GM12878 (cell line): ENCODE measurements around the gene LTV1. TPM values are rescaled to one million over a fixed set of nuclear protein-coding genes. Genes with fewer than 3 reads are reported as not detected.

Experiments
- ATAC-seq: fragments of 200-7000 bp; cut with Tn5 transposase; 3 replicates; pipeline ENCODE4 v1.9.1; 2020; ENCODE audit warnings: mild to moderate bottlenecking, moderate library complexity
- BruUV-seq: library from RNA; stranded (reverse); fragments of 400-500 nt; replicated peaks from 2 replicates; lab custom pipeline; 2021; lab: Mats Ljungman, UMichigan
- CTCF ChIA-PET: fragments of 300-600 bp; sonication (Branson Sonifier 250); formaldehyde crosslinking; extraction: SDS; loops from one replicate; lab custom pipeline; 2021; ENCODE audit warnings: inconsistent platforms; lab: Yijun Ruan, JAX
- POLR2A ChIA-PET: fragments of 350-600 bp; formaldehyde crosslinking; extraction: SDS; loops from one replicate; lab custom pipeline; 2021; ENCODE audit warnings: inconsistent platforms; lab: Charles Lee
- RAD21 ChIA-PET: fragments of 300-600 bp; sonication (Branson Sonifier 250); formaldehyde crosslinking; loops from one replicate; lab custom pipeline; 2023; ENCODE audit warnings: antibody characterized with exemption; ENCODE audit not compliant: unreplicated experiment; lab: Charles Lee
- SMC1A ChIA-PET: fragments of 300-600 bp; sonication (Branson Sonifier 250); formaldehyde crosslinking; loops from one replicate; lab custom pipeline; 2023; ENCODE audit not compliant: unreplicated experiment, uncharacterized antibody; lab: Charles Lee
- DNase-seq: peaks from one replicate; pipeline ENCODE4 v3.0.0-alpha.2; 2011; ENCODE audit warnings: low read depth, low spot score
- FAIRE-seq: peaks from 3 replicates; lab custom pipeline; 2011; peaks lifted over from hg19 to GRCh38; lab: Jason Lieb, UNC
- H2AFZ ChIP-seq: 2 replicates; pipeline ENCODE4 v1.6.0; 2011; ENCODE audit warnings: low read depth, low read length, control low read depth; ENCODE audit not compliant: control insufficient read depth
- H3K27ac ChIP-seq: 2 replicates; pipeline ENCODE4 v1.5.1; 2011; ENCODE audit warnings: control low read depth; ENCODE audit not compliant: control insufficient read depth, insufficient read depth
- H3K27me3 ChIP-seq, 2 experiments: replicated peaks in 1 of 2; 2 replicates each; pipeline versions ENCODE4 v1.6.0 to v1.6.1; 2011; ENCODE audit warnings: low read length in 1 of 2; ENCODE audit not compliant: control insufficient read depth in 2 of 2, insufficient read depth in 2 of 2
- H3K36me3 ChIP-seq, 2 experiments: 2 replicates each; pipeline ENCODE4 v1.5.1; 2011; ENCODE audit warnings: low read length in 1 of 2; ENCODE audit not compliant: control insufficient read depth in 2 of 2, insufficient read depth in 2 of 2
- H3K4me1 ChIP-seq: 2 replicates; pipeline ENCODE4 v1.6.1; 2011; ENCODE audit warnings: mild to moderate bottlenecking, low read length, moderate library complexity, mixed read lengths; ENCODE audit not compliant: control insufficient read depth, insufficient read depth
- H3K4me2 ChIP-seq: 2 replicates; pipeline ENCODE4 v1.6.0; 2011; ENCODE audit warnings: control low read depth; ENCODE audit not compliant: control insufficient read depth, insufficient read depth
- H3K4me3 ChIP-seq: fragments of 200-600 bp; sonication (generic); 2 replicates; pipeline ENCODE4 v1.5.1; 2016
- H3K79me2 ChIP-seq: 2 replicates; pipeline ENCODE4 v1.6.0; 2011; ENCODE audit warnings: low read length; ENCODE audit not compliant: control insufficient read depth, insufficient read depth
- H3K9ac ChIP-seq: 2 replicates; pipeline ENCODE4 v1.8.0; 2011; ENCODE audit warnings: low read length, control low read depth, mixed read lengths; ENCODE audit not compliant: control insufficient read depth, insufficient read depth
- H3K9me3 ChIP-seq: replicated peaks from 3 replicates; pipeline ENCODE4 v1.5.1; 2011; ENCODE audit warnings: mild to moderate bottlenecking, low read length; ENCODE audit not compliant: control insufficient read depth, insufficient read depth
- H4K20me1 ChIP-seq: 2 replicates; pipeline ENCODE4 v1.6.0; 2011; ENCODE audit not compliant: control insufficient read depth, insufficient read depth
- BCL3 ChIP-seq: IDR thresholded peaks from 2 replicates; pipeline ENCODE4 v1.6.1; 2011; ENCODE audit warnings: borderline replicate concordance, low read depth, mild to moderate bottlenecking, moderate library complexity, low read length; ENCODE audit not compliant: insufficient read depth, poor library complexity, severe bottlenecking
- BRCA1 ChIP-seq: IDR thresholded peaks from 2 replicates; pipeline ENCODE4 v1.6.1; 2011; ENCODE audit warnings: low read depth, low read length, improper control_type of control experiment
- CEBPZ ChIP-seq: fragments of 150-350 bp; IDR thresholded peaks from 2 replicates; pipeline ENCODE4 v1.6.1; 2016; ENCODE audit warnings: low read depth, low read length
- CTCF ChIP-seq, 3 experiments: IDR thresholded peaks in 2 of 3; conservative IDR thresholded peaks in 1 of 3; 2 replicates each; pipeline ENCODE4 v1.5.1; 2011; ENCODE audit warnings: low read depth in 3 of 3, low read length in 3 of 3, mild to moderate bottlenecking in 3 of 3, control low read depth in 2 of 3, moderate library complexity in 2 of 3, inconsistent platforms in 1 of 3, mixed read lengths in 1 of 3; ENCODE audit not compliant: control insufficient read depth in 2 of 3, insufficient read depth in 1 of 3; ENCODE audit errors: extremely low read depth in 1 of 3
- MLLT1 ChIP-seq: fragments of 450-650 bp; IDR thresholded peaks from 2 replicates; pipeline ENCODE4 v1.6.1; 2016; ENCODE audit warnings: mild to moderate bottlenecking
- NBN ChIP-seq: fragments of 450-650 bp; IDR thresholded peaks from 2 replicates; pipeline ENCODE4 v1.6.1; 2016
- NFYA ChIP-seq: IDR thresholded peaks from 2 replicates; pipeline ENCODE4 v1.6.1; 2011; ENCODE audit warnings: low read depth, mild to moderate bottlenecking, low read length, improper control_type of control experiment, borderline replicate concordance
- NRF1 ChIP-seq: conservative IDR thresholded peaks from 2 replicates; pipeline ENCODE4 v1.6.1; 2011; ENCODE audit warnings: mild to moderate bottlenecking, low read depth, low read length, improper control_type of control experiment
- POLR2AphosphoS5 ChIP-seq: IDR thresholded peaks from 2 replicates; pipeline ENCODE4 v1.6.1; 2011; ENCODE audit warnings: mild to moderate bottlenecking, low read length, inconsistent platforms
- RCOR1 ChIP-seq: conservative IDR thresholded peaks from 2 replicates; pipeline ENCODE4 v1.6.1; 2012; ENCODE audit warnings: low read depth, low read length, improper control_type of control experiment
- RUNX3 ChIP-seq: IDR thresholded peaks from 2 replicates; pipeline ENCODE4 v1.6.1; 2012; ENCODE audit warnings: low read length, inconsistent platforms
- SMARCA5 ChIP-seq: fragments of 450-650 bp; IDR thresholded peaks from 2 replicates; pipeline ENCODE4 v1.6.1; 2017; ENCODE audit warnings: mild to moderate bottlenecking
- USF1 ChIP-seq: IDR thresholded peaks from 2 replicates; pipeline ENCODE4 v1.6.1; 2011; ENCODE audit warnings: borderline replicate concordance, low read depth, mild to moderate bottlenecking, moderate library complexity, mixed read lengths, low read length; ENCODE audit not compliant: insufficient read depth; ENCODE audit errors: extremely low read length
- WGBS: methylation state at CpG from one replicate; pipeline ENCODE4 v1.1.6; 2016; ENCODE audit warnings: low lambda C conversion rate; ENCODE audit not compliant: insufficient replicate concordance, insufficient coverage; ENCODE audit errors: missing lambda C conversion rate; 5-methylcytosine and 5-hydroxymethylcytosine counted together
- in situ Hi-C: fragments of 300-500 bp; cut with MboI; formaldehyde crosslinking; loops from 9 replicates; pipeline ENCODE4 v1.14.3; 2018; ENCODE audit warnings: mixed read lengths
- intact Hi-C: fragments of 100-400 bp; cut with micrococcal nuclease; formaldehyde crosslinking; loops from one replicate; pipeline ENCODE4 v1.14.2; 2022; ENCODE audit not compliant: unreplicated experiment
- polyA plus RNA-seq, 11 experiments: library from polyadenylated mRNA; depleted of rRNA in 4 of 11; unstranded in 6 of 11; stranded (reverse) in 5 of 11; fragments of >200 nt; fragmentation: Nextera tagmentation in 4 of 11; fragmentation: Illumina TruSeq in 1 of 11; extraction: Ambion mirVana in 4 of 11; extraction: Trizol in 1 of 11; gene quantifications; 1 replicate in 1 of 11; 2 replicates in 10 of 11; pipeline versions ENCODE4 v1.2.1 to v1.2.3, GENCODE V29; 2011 to 2016; ENCODE audit warnings: inconsistent platforms in 2 of 11, missing spikeins in 2 of 11, low read depth in 1 of 11
- total RNA-seq, 4 experiments: library from RNA; depleted of rRNA in 3 of 4; stranded (reverse); fragments of >200 nt in 3 of 4; fragmentation: Illumina TruSeq in 1 of 4; extraction: Trizol in 1 of 4; gene quantifications; 2 replicates each; pipeline versions ENCODE4 v1.2.1 to v1.2.3, GENCODE V29; 2013 to 2021

Gene LTV1
- total and polyA plus RNA-seq, 10 of the 15 experiments (the other 5 are each of a cell fraction or from before 2014, with no cell fraction given): 22.3 to 66.4 (median 52.0) TPM

GRCh38 chr6:143817621-143818020 lies 25.5 kb upstream of the LTV1 start (continued):
- TF ChIP-seq CTCF (IDR thresholded peaks at IDR 0.05 in 2 of 3, conservative IDR thresholded peaks at IDR 0.05 in 1 of 3; ENCODE audit: control insufficient read depth in 2 of 3, extremely low read depth in 1 of 3, insufficient read depth in 1 of 3, low read depth in 3 of 3, low read length in 3 of 3): no peak
- no peak for TF ChIP-seq MLLT1
- TF ChIP-seq BRCA1: no peak
- TF ChIP-seq RUNX3: no peak

GRCh38 chr6:143821359-143821758 lies 21.8 kb upstream of the LTV1 start:
- Histone ChIP-seq H3K4me2 (no peak overlapping the region), H3K27ac (no peak overlapping the region), H3K4me3 (no peak overlapping the region), H3K36me3 (no peaks in the 10 kb centered on the region), H3K79me2 (no peaks in the 10 kb centered on the region), H3K27me3 (no peaks in the 10 kb centered on the region), H3K9me3 (no peaks in the 10 kb centered on the region), H2AFZ (no peak overlapping the region), H4K20me1 (no peaks in the 10 kb centered on the region), H3K4me1 (no peaks in the 10 kb centered on the region), H3K9ac (no peak overlapping the region)
- ATAC-seq: no peak
- POLR2A ChIA-PET: no interaction called here
- SMC1A ChIA-PET: interaction anchor here (1.0 kb wide), 1 partner anchor 119 kb away, joined by 3 read pairs; no protein-coding TSS in a partner anchor
- intact Hi-C loops (no loop called here), in situ Hi-C loops (no loop called here)
- FAIRE-seq: no peak
- WGBS: 75% methylated on average over 6 of the region's 6 CpGs
- no peak for DNase-seq
- RAD21 ChIA-PET: no interaction called here
- CTCF ChIA-PET: no interaction called here
- BruUV-seq: no TSS peak
- TF ChIP-seq USF1 (no peak), NBN (no peak), RCOR1 (no peak), CEBPZ (no peak), SMARCA5 (no peak), NRF1 (no peak), BCL3 (no peak), NFYA (no peak), POLR2AphosphoS5 (no peak)
